ENCODE results near the gene DMD. TPM values are rescaled to one million over a fixed set of nuclear protein-coding genes. Genes with fewer than 3 reads are reported as not detected.

DMD gene
- total RNA-seq, 3 donors from 2014 or later = 11.2 to 140 (median 12.6) TPM

GRCh38 chrX:32839781-32840180 lies 371.6 kb downstream of the DMD start:
- Histone ChIP-seq H3K36me3 (ENCODE audit: low read depth) (no peaks in the 10 kb centered on the region), H3K9me3 (no peaks in the 10 kb centered on the region), H3K4me1 (ENCODE audit: low read depth) (no peaks in the 10 kb centered on the region), H3K4me3 (no peak overlapping the region)
- intact Hi-C loops (cut with DNase I, micrococcal nuclease) = no loop called here
- no peak for TF ChIP-seq CTCF (IDR thresholded peaks at IDR 0.05)
- DNase-seq (no peak), ATAC-seq (no peak)

- H3K4me1 ChIP-seq (ENCODE audit: low read depth) = no peaks in the 10 kb centered on the region
- DNase-seq (no peak), ATAC-seq (no peak)
- no peak overlapping the region for H3K4me3 ChIP-seq
- no peaks in the 10 kb centered on the region for H3K9me3 ChIP-seq
- intact Hi-C loops (cut with DNase I, micrococcal nuclease) = no loop called here
- no peak for TF ChIP-seq CTCF (IDR thresholded peaks at IDR 0.05)
- no peaks in the 10 kb centered on the region for H3K36me3 ChIP-seq (ENCODE audit: low read depth)
Observed at GRCh38 chrX:32825009-32825408, 386.3 kb downstream of the DMD start.

GRCh38 chrX:32804034-32804433 lies 407.3 kb downstream of the DMD start:
- no peaks in the 10 kb centered on the region for H3K4me1 ChIP-seq (ENCODE audit: low read depth)
- intact Hi-C loops (cut with DNase I, micrococcal nuclease) = no loop called here
- no peak for TF ChIP-seq CTCF (IDR thresholded peaks at IDR 0.05)

GRCh38 chrX:32798990-32799389 lies 412.4 kb downstream of the DMD start:
- H3K4me1 ChIP-seq (ENCODE audit: low read depth) = no peaks in the 10 kb centered on the region

More at GRCh38 chrX:32804034-32804433, 407.3 kb downstream of the DMD start:
- Histone ChIP-seq H3K36me3 (ENCODE audit: low read depth) (no peaks in the 10 kb centered on the region), H3K9me3 (peaks cover 5% of the 10 kb centered on the region), H3K4me3 (no peak overlapping the region)
- DNase-seq (no peak), ATAC-seq (no peak)

GRCh38 chrX:32788936-32789335 lies 422.4 kb downstream of the DMD start:
- no peak for TF ChIP-seq CTCF (IDR thresholded peaks at IDR 0.05)
- ATAC-seq (no peak), DNase-seq (no peak)
- Histone ChIP-seq H3K9me3 (no peaks in the 10 kb centered on the region), H3K4me3 (no peak overlapping the region), H3K4me1 (ENCODE audit: low read depth) (no peaks in the 10 kb centered on the region), H3K36me3 (ENCODE audit: low read depth) (no peaks in the 10 kb centered on the region)
- intact Hi-C loops (cut with DNase I, micrococcal nuclease) = no loop called here

More at GRCh38 chrX:32798990-32799389, 412.4 kb downstream of the DMD start:
- ATAC-seq (no peak), DNase-seq (no peak)
- TF ChIP-seq CTCF (IDR thresholded peaks at IDR 0.05) = no peak
- intact Hi-C loops (cut with DNase I, micrococcal nuclease) = no loop called here
- Histone ChIP-seq H3K4me3 (no peak overlapping the region), H3K36me3 (ENCODE audit: low read depth) (no peaks in the 10 kb centered on the region), H3K9me3 (no peaks in the 10 kb centered on the region)

- ATAC-seq = no peak
- no peaks in the 10 kb centered on the region for H3K9me3 ChIP-seq
- DNase-seq = no peak
- H3K36me3 ChIP-seq (ENCODE audit: low read depth) = no peaks in the 10 kb centered on the region
- H3K4me3 ChIP-seq = no peak overlapping the region
- no peak for TF ChIP-seq CTCF (IDR thresholded peaks at IDR 0.05)
- intact Hi-C loops (cut with DNase I, micrococcal nuclease) = no loop called here
- no peaks in the 10 kb centered on the region for H3K4me1 ChIP-seq (ENCODE audit: low read depth)
Observed at GRCh38 chrX:32780109-32780508, 431.2 kb downstream of the DMD start.
